Neural progenitor cell (in vitro differentiated cells): ENCODE measurements around the gene BMS1. TPM values are rescaled to one million over a fixed set of nuclear protein-coding genes. Genes with fewer than 3 reads are reported as not detected.

Experiments used
- DNase-seq: peaks from one replicate; pipeline ENCODE4 v3.0.0-alpha.2; 2016; ENCODE audit warnings: low spot score
- H2AFZ ChIP-seq: fragments of 200-600 bp; sonication (generic); replicated peaks from 2 replicates; pipeline ENCODE4 v1.6.1; 2016; ENCODE audit warnings: antibody characterized with exemption
- H3F3A ChIP-seq: fragments of 200-600 bp; sonication (generic); 2 replicates; pipeline ENCODE4 v1.6.1; 2016; ENCODE audit warnings: antibody characterized with exemption, low read depth
- H3K27ac ChIP-seq: fragments of 200-600 bp; sonication (generic); 2 replicates; pipeline ENCODE4 v1.5.1; 2016; ENCODE audit warnings: mild to moderate bottlenecking
- H3K27me3 ChIP-seq: fragments of 200-600 bp; sonication (generic); 2 replicates; pipeline ENCODE4 v1.6.1; 2016; ENCODE audit warnings: mild to moderate bottlenecking, moderate library complexity
- H3K36me3 ChIP-seq: fragments of 200-600 bp; sonication (generic); 2 replicates; pipeline ENCODE4 v1.5.1; 2016
- H3K4me1 ChIP-seq: fragments of 200-600 bp; sonication (generic); 2 replicates; pipeline ENCODE4 v1.6.1; 2016; ENCODE audit warnings: mixed run types
- H3K4me2 ChIP-seq: fragments of 200-600 bp; sonication (generic); 2 replicates; pipeline ENCODE4 v1.6.1; 2016
- H3K4me3 ChIP-seq: fragments of 200-600 bp; sonication (generic); 2 replicates; pipeline ENCODE4 v1.5.1; 2016
- H3K79me2 ChIP-seq: fragments of 200-600 bp; sonication (generic); 2 replicates; pipeline ENCODE4 v1.6.1; 2016; ENCODE audit warnings: low read depth
- H3K9ac ChIP-seq: fragments of 200-600 bp; sonication (generic); 2 replicates; pipeline ENCODE4 v1.6.1; 2016
- H3K9me3 ChIP-seq: fragments of 200-600 bp; sonication (generic); 2 replicates; pipeline ENCODE4 v1.5.1; 2016; ENCODE audit warnings: low read depth
- H4K20me1 ChIP-seq: fragments of 200-600 bp; sonication (generic); 2 replicates; pipeline ENCODE4 v1.6.1; 2016; ENCODE audit warnings: low read depth
- H3K27ac Mint-ChIP-seq: 3 replicates; pipeline ENCODE4 v1.8.0; 2021; ENCODE audit warnings: mixed read lengths
- H3K27me3 Mint-ChIP-seq: 2 replicates; pipeline ENCODE4 v1.8.0; 2022; ENCODE audit warnings: low read depth, mild to moderate bottlenecking, inconsistent platforms, moderate library complexity, mixed read lengths; ENCODE audit not compliant: insufficient read depth
- H3K36me3 Mint-ChIP-seq: 3 replicates; pipeline ENCODE4 v1.8.0; 2021; ENCODE audit warnings: mixed read lengths
- H3K4me1 Mint-ChIP-seq: 3 replicates; pipeline ENCODE4 v1.8.0; 2021; ENCODE audit warnings: mixed read lengths
- H3K4me3 Mint-ChIP-seq: 3 replicates; pipeline ENCODE4 v1.8.0; 2021; ENCODE audit warnings: mild to moderate bottlenecking, moderate library complexity, mixed read lengths
- H3K9me3 Mint-ChIP-seq: 3 replicates; pipeline ENCODE4 v1.8.0; 2020; ENCODE audit warnings: mixed read lengths
- CTCF ChIP-seq: fragments of 200-600 bp; sonication (generic); IDR thresholded peaks from 2 replicates; pipeline ENCODE4 v1.5.1; 2017; ENCODE audit warnings: antibody characterized with exemption, mild to moderate bottlenecking
- EZH2 ChIP-seq: fragments of 200-600 bp; sonication (generic); IDR thresholded peaks from 2 replicates; pipeline ENCODE4 v1.6.1; 2017; ENCODE audit warnings: antibody characterized with exemption, mild to moderate bottlenecking, moderate library complexity
- EZH2phosphoT487 ChIP-seq: fragments of 200-600 bp; sonication (generic); IDR thresholded peaks from 2 replicates; pipeline ENCODE4 v1.6.1; 2017; ENCODE audit warnings: antibody characterized with exemption
- small RNA-seq: library from RNA; depleted of rRNA; stranded (forward); fragments of <200 nt; gene quantifications from one replicate; pipeline ENCODE3, GENCODE V24; 2015
- total RNA-seq: library from RNA; depleted of rRNA; stranded (reverse); fragments of >200 nt; gene quantifications from 2 replicates; pipeline ENCODE4 v1.2.3, GENCODE V29; 2015; ENCODE audit warnings: low replicate concordance

Gene BMS1
- total RNA-seq, 1 donor from 2014 or later, result 34.5 TPM

GRCh38 chr10:42879380-42880254, 97.0 kb downstream of the BMS1 start:
- Mint-ChIP-seq H3K36me3 (no peaks in the 10 kb centered on the region), H3K27ac (no peak overlapping the region), H3K27me3 (peaks cover 2% of the 10 kb centered on the region), H3K4me3 (no peak overlapping the region), H3K9me3 (peaks cover 30% of the 10 kb centered on the region), H3K4me1 (peaks cover 9% of the 10 kb centered on the region)
- no peaks in the 10 kb centered on the region for H3F3A ChIP-seq
- H3K9me3 ChIP-seq, result no peaks in the 10 kb centered on the region
- no peaks in the 10 kb centered on the region for H4K20me1 ChIP-seq
- no peaks in the 10 kb centered on the region for H3K79me2 ChIP-seq
- H3K4me2 ChIP-seq, result no peak overlapping the region
- H3K4me1 ChIP-seq, result no peaks in the 10 kb centered on the region
- no peak overlapping the region for H3K27ac ChIP-seq
- H2AFZ ChIP-seq, result no peak overlapping the region
- H3K9ac ChIP-seq, result no peak overlapping the region
- H3K27me3 ChIP-seq, result no peaks in the 10 kb centered on the region
- H3K36me3 ChIP-seq, result no peaks in the 10 kb centered on the region
- TF ChIP-seq CTCF (no peak), EZH2phosphoT487 (no peak), EZH2 (no peak)
- no peak overlapping the region for H3K4me3 ChIP-seq
- DNase-seq, result no peak

GRCh38 chr10:42880255-42880620, 97.6 kb downstream of the BMS1 start:
- no peak overlapping the region for H3K4me2 ChIP-seq
- H3K79me2 ChIP-seq, result no peaks in the 10 kb centered on the region
- H3K4me1 ChIP-seq, result no peaks in the 10 kb centered on the region
- Mint-ChIP-seq H3K27me3 (peaks cover 2% of the 10 kb centered on the region), H3K27ac (no peak overlapping the region), H3K4me1 (peaks cover 9% of the 10 kb centered on the region), H3K36me3 (no peaks in the 10 kb centered on the region), H3K9me3 (peaks cover 32% of the 10 kb centered on the region), H3K4me3 (no peak overlapping the region)
- H3K36me3 ChIP-seq, result no peaks in the 10 kb centered on the region
- no peak overlapping the region for H3K27ac ChIP-seq
- TF ChIP-seq EZH2, result no peak
- TF ChIP-seq EZH2phosphoT487, result no peak
- no peak for TF ChIP-seq CTCF
- H2AFZ ChIP-seq, result no peak overlapping the region
- H4K20me1 ChIP-seq, result no peaks in the 10 kb centered on the region
- no peaks in the 10 kb centered on the region for H3K9me3 ChIP-seq
- H3K27me3 ChIP-seq, result no peaks in the 10 kb centered on the region
- DNase-seq, result no peak
- no peak overlapping the region for H3K4me3 ChIP-seq
- H3K9ac ChIP-seq, result no peak overlapping the region
- H3F3A ChIP-seq, result no peaks in the 10 kb centered on the region

- Histone ChIP-seq H3K9me3 (no peaks in the 10 kb centered on the region), H4K20me1 (no peaks in the 10 kb centered on the region), H3K36me3 (no peaks in the 10 kb centered on the region), H3F3A (no peaks in the 10 kb centered on the region), H3K4me2 (no peak overlapping the region), H3K9ac (no peak overlapping the region), H3K27me3 (no peaks in the 10 kb centered on the region), H2AFZ (no peak overlapping the region), H3K79me2 (no peaks in the 10 kb centered on the region), H3K27ac (no peak overlapping the region), H3K4me1 (no peaks in the 10 kb centered on the region), H3K4me3 (no peak overlapping the region)
- Mint-ChIP-seq H3K27ac (no peak overlapping the region), H3K27me3 (peaks cover 2% of the 10 kb centered on the region), H3K4me1 (no peaks in the 10 kb centered on the region), H3K4me3 (no peak overlapping the region), H3K9me3 (peaks cover 32% of the 10 kb centered on the region), H3K36me3 (no peaks in the 10 kb centered on the region)
- DNase-seq, result no peak
- TF ChIP-seq CTCF (no peak), EZH2phosphoT487 (no peak), EZH2 (no peak)
Observed at GRCh38 chr10:42882597-42882996, 100.0 kb downstream of the BMS1 start.

Small RNAs within 50 kb of the gene (small RNA-seq; reads per million reads assigned to genes)
- gene RNU6-885P, result not detected

Other genes with a start within 250 kb of the BMS1 start
- 34.5 and 55.8 TPM in 2 replicates for gene ZNF33B, start 144.2 kb upstream of the BMS1 start, total RNA-seq